OCI-LY7 (cell line): ENCODE results near the gene PSMB1. TPM values are rescaled to one million over a fixed set of nuclear protein-coding genes. Genes with fewer than 3 reads are reported as not detected.

ENCODE experiments used
- BruUV-seq: library from RNA; stranded (reverse); fragments of 400-500 nt; replicated peaks from 2 replicates; lab custom pipeline; 2021; lab: Mats Ljungman, UMichigan
- CTCF ChIA-PET: fragments of 300-600 bp; sonication (Branson Sonifier 250); formaldehyde crosslinking; loops from one replicate; lab custom pipeline; 2022; ENCODE audit warnings: antibody characterized with exemption; ENCODE audit not compliant: unreplicated experiment; lab: Charles Lee
- POLR2A ChIA-PET: fragments of 300-600 bp; sonication (Branson Sonifier 250); formaldehyde crosslinking; loops from one replicate; lab custom pipeline; 2022; ENCODE audit warnings: antibody characterized with exemption; lab: Charles Lee
- DNase-seq: peaks from one replicate; pipeline ENCODE4 v3.0.0-alpha.2; 2015; ENCODE audit warnings: low spot score
- H2AFZ ChIP-seq: fragments of 200-600 bp; sonication (generic), shearing (Covaris generic); 2 replicates; pipeline ENCODE4 v1.6.1; 2014; ENCODE audit warnings: mild to moderate bottlenecking, antibody characterized with exemption, low read length, moderate library complexity
- H3K27ac ChIP-seq: fragments of 200-600 bp; sonication (generic); 2 replicates; pipeline ENCODE4 v1.5.1; 2014; ENCODE audit warnings: mixed run types, low read depth, mild to moderate bottlenecking, moderate library complexity, low read length, inconsistent platforms; ENCODE audit not compliant: poor library complexity, severe bottlenecking
- H3K36me3 ChIP-seq: fragments of 200-600 bp; sonication (generic); 2 replicates; pipeline ENCODE4 v1.6.1; 2014; ENCODE audit warnings: mild to moderate bottlenecking, antibody characterized with exemption, low read length, moderate library complexity, mixed read lengths; ENCODE audit not compliant: insufficient read depth
- H3K4me1 ChIP-seq: fragments of 200-600 bp; sonication (generic); 2 replicates; pipeline ENCODE4 v1.5.1; 2014; ENCODE audit warnings: mild to moderate bottlenecking, low read length; ENCODE audit not compliant: insufficient read depth, poor library complexity, severe bottlenecking
- H3K4me2 ChIP-seq: fragments of 200-600 bp; sonication (generic); 2 replicates; pipeline ENCODE4 v1.6.1; 2014; ENCODE audit warnings: mild to moderate bottlenecking, low read length
- H3K4me3 ChIP-seq: fragments of 200-600 bp; sonication (generic); 2 replicates; pipeline ENCODE4 v1.5.1; 2014; ENCODE audit warnings: mild to moderate bottlenecking, low read depth, low read length; ENCODE audit not compliant: poor library complexity, severe bottlenecking
- H3K79me2 ChIP-seq: fragments of 200-600 bp; sonication (generic); 2 replicates; pipeline ENCODE4 v1.6.1; 2016; ENCODE audit warnings: low read depth, mild to moderate bottlenecking, low read length, moderate library complexity, mixed read lengths; ENCODE audit not compliant: insufficient read depth
- H3K9me2 ChIP-seq: fragments of 200-600 bp; sonication (generic); 2 replicates; pipeline ENCODE4 v1.6.1; 2016; ENCODE audit warnings: mild to moderate bottlenecking, low read length, mixed read lengths; ENCODE audit not compliant: insufficient read depth
- H3K9me3 ChIP-seq: fragments of 200-600 bp; sonication (generic); 2 replicates; pipeline ENCODE4 v1.6.1; 2014; ENCODE audit warnings: mild to moderate bottlenecking, mixed run types, low read length, mixed read lengths
- H4K20me1 ChIP-seq: fragments of 200-600 bp; sonication (generic); 2 replicates; pipeline ENCODE4 v1.6.1; 2014; ENCODE audit warnings: mild to moderate bottlenecking, antibody characterized with exemption, low read length, moderate library complexity, mixed read lengths; ENCODE audit not compliant: insufficient read depth
- EZH2phosphoT487 ChIP-seq: fragments of 200-600 bp; sonication (generic); IDR thresholded peaks from 2 replicates; pipeline ENCODE4 v1.6.1; 2018; ENCODE audit warnings: low read depth, borderline replicate concordance, mild to moderate bottlenecking, mixed run types, antibody characterized with exemption, low read length, moderate library complexity, mixed read lengths
- intact Hi-C: fragments of 100-400 bp; cut with micrococcal nuclease; formaldehyde crosslinking; loops from one replicate; pipeline ENCODE4 v1.10.0; 2022; ENCODE audit not compliant: unreplicated experiment
- total RNA-seq, 2 experiments: library from RNA; depleted of rRNA in 1 of 2; stranded (reverse); fragments of >200 nt in 1 of 2; shearing (Covaris generic) in 1 of 2; gene quantifications; 2 replicates each; pipeline ENCODE4 v1.2.3, GENCODE V29; 2014 to 2022
- TF ChIP-seq, protein P1 (sequence below): fragments of 200-600 bp; sonication (generic); conservative IDR thresholded peaks from 2 replicates; pipeline ENCODE4 v1.5.1; 2014; ENCODE audit warnings: mild to moderate bottlenecking, antibody characterized with exemption, low read length, moderate library complexity, mixed read lengths

Gene PSMB1
- total RNA-seq, 2 experiments from 2014 or later, result 190 to 193 TPM

DNA sequence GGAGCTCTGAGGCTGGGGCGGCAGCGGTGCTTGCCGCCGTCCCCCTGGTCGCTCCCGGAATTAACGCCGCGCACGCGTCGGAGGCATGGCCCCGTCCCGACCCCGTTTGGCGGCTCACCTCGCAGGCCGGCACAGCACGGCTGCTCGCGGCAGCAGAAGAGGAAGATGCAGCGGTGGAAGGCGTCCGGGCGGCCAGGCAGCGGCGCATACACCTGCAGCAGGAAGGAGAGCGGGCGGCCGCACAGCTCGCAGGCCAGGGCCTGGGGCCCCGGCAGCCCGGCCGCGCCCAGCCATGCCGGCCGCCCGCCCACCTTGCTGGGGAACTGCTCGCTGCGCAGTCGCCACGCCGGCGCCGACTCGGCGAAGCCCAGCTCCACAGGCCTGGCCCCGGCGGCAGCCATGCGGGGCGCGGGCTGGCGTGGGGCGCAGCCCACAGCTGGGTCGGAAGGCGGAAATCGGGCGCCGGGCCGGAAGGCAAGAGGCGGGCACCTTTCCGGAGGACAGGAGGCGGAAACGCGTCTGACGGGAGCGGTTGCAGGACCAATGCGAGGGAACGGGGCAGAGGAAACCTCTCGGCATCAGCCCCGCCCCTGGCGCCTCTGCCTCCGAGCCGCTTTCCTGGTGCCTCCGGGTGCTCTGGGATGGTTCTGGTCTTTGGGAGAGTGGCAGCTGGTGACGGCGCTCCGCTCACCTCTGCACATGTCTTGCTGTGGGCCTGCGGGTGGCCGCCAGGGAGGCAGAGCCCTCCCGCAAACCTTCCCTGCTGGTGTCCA lies 31.3 kb upstream of the PSMB1 start, which contains the start of gene PDCD2:
PDCD2 (minus strand) TSS at position 457 of the 773 bp plus-strand sequence; CDS start at position 401, 56 bp downstream.
- peak within 1 kb of the TSS; percentile 99 for H3K4me3 ChIP-seq
- peaks cover 36% of the 10 kb centered on the region for H3K79me2 ChIP-seq
- CTCF ChIA-PET, result interaction anchor here (0.5 kb wide), 1 partner anchor 751 kb away, joined by 9 read pairs; no protein-coding TSS in a partner anchor
- peaks cover 42% of the 10 kb centered on the region for H3K36me3 ChIP-seq
- TF ChIP-seq, protein P1, sequence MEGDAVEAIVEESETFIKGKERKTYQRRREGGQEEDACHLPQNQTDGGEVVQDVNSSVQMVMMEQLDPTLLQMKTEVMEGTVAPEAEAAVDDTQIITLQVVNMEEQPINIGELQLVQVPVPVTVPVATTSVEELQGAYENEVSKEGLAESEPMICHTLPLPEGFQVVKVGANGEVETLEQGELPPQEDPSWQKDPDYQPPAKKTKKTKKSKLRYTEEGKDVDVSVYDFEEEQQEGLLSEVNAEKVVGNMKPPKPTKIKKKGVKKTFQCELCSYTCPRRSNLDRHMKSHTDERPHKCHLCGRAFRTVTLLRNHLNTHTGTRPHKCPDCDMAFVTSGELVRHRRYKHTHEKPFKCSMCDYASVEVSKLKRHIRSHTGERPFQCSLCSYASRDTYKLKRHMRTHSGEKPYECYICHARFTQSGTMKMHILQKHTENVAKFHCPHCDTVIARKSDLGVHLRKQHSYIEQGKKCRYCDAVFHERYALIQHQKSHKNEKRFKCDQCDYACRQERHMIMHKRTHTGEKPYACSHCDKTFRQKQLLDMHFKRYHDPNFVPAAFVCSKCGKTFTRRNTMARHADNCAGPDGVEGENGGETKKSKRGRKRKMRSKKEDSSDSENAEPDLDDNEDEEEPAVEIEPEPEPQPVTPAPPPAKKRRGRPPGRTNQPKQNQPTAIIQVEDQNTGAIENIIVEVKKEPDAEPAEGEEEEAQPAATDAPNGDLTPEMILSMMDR, result no peak
- no peak for TF ChIP-seq EZH2phosphoT487
- peak within 1 kb of the TSS; percentile 87 for H3K27ac ChIP-seq
- peak within 1 kb of the TSS; percentile 93 for H3K4me2 ChIP-seq
- DNase-seq, result peak; percentile 95
- BruUV-seq, result no TSS peak
- no peaks in the 10 kb centered on the region for H3K9me3 ChIP-seq
- H2AFZ ChIP-seq, result peak within 1 kb of the TSS; percentile 71
- H3K9me2 ChIP-seq, result no peaks in the 10 kb centered on the region
- H3K4me1 ChIP-seq, result peaks cover 22% of the 10 kb centered on the region
- POLR2A ChIA-PET, result interaction anchor here (0.6 to 1.7 kb wide), 8 partner anchors 9 to 832 kb away, joined by 4 to 22 read pairs (median 6); partner anchors contain the start of gene TBP
- H4K20me1 ChIP-seq, result peaks cover 13% of the 10 kb centered on the region; the same call in 1 of the 2 replicates
- intact Hi-C loops, result loop anchor here (1.0 kb wide), 1 partner anchor 30 kb away; the partner anchor contains the start of gene TBP

GRCh38 chr6:170583756-170584180 lies 30.7 kb upstream of the PSMB1 start:
- Histone ChIP-seq H3K79me2 (peaks cover 39% of the 10 kb centered on the region), H3K9me2 (no peaks in the 10 kb centered on the region), H3K4me3 (peak overlapping the region; percentile 99), H2AFZ (peak overlapping the region; percentile 71), H3K27ac (peak overlapping the region; percentile 87), H3K4me1 (peaks cover 22% of the 10 kb centered on the region), H3K9me3 (no peaks in the 10 kb centered on the region), H3K4me2 (peak overlapping the region; percentile 93), H4K20me1 (peaks cover 13% of the 10 kb centered on the region; the same call in 1 of the 2 replicates), H3K36me3 (peaks cover 48% of the 10 kb centered on the region)
- POLR2A ChIA-PET, result interaction anchor here (0.6 to 1.7 kb wide), 7 partner anchors 9 to 831 kb away, joined by 4 to 22 read pairs (median 7); partner anchors contain the start of gene TBP
- DNase-seq, result peak; percentile 51
- intact Hi-C loops, result loop anchor here (1.0 kb wide), 1 partner anchor 29 kb away; the partner anchor contains the start of gene TBP
- CTCF ChIA-PET, result interaction anchor here (0.5 to 0.6 kb wide), 2 partner anchors 750 to 832 kb away, joined by 3 to 9 read pairs; no protein-coding TSS in a partner anchor
- no peak for TF ChIP-seq EZH2phosphoT487
- TF ChIP-seq, protein P1, result peak; percentile 75
- BruUV-seq, result no TSS peak
